Activated naive CD8-positive, alpha-beta T cell treated with anti-CD3 and anti-CD28 coated beads, Interleukin-2, amount 10 ng/mL, durations not matched to agents 7 days and 5 days (primary cell): ENCODE data around the gene HMCN1. TPM values are rescaled to one million over a fixed set of nuclear protein-coding genes. Genes with fewer than 3 reads are reported as not detected.

Source experiments
- ATAC-seq: fragments of 150-1000 bp; cut with Tn5 transposase; one replicate; pipeline ENCODE4 v1.10.0; 2021; ENCODE audit warnings: low read depth, moderate library complexity
- POLR2A ChIA-PET: fragments of 350-600 bp; sonication (Branson Sonifier 250); formaldehyde crosslinking; loops from one replicate; lab custom pipeline; 2021; ENCODE audit warnings: antibody characterized with exemption; lab: Charles Lee
- DNase-seq: peaks from one replicate; pipeline ENCODE4 v3.0.0; 2021
- H3K27ac Mint-ChIP-seq: one replicate; pipeline ENCODE4 v1.8.0; 2022; ENCODE audit warnings: mild to moderate bottlenecking, mixed read lengths
- H3K27me3 Mint-ChIP-seq: one replicate; pipeline ENCODE4 v1.8.0; 2022; ENCODE audit warnings: mild to moderate bottlenecking, moderate library complexity, mixed read lengths
- H3K36me3 Mint-ChIP-seq: one replicate; pipeline ENCODE4 v1.8.0; 2021; ENCODE audit warnings: mild to moderate bottlenecking, mixed read lengths
- H3K4me1 Mint-ChIP-seq: one replicate; pipeline ENCODE4 v1.8.0; 2021; ENCODE audit warnings: mixed read lengths
- H3K4me3 Mint-ChIP-seq: one replicate; pipeline ENCODE4 v1.8.0; 2022; ENCODE audit warnings: mild to moderate bottlenecking, moderate library complexity, mixed read lengths
- H3K9me3 Mint-ChIP-seq: one replicate; pipeline ENCODE4 v1.8.0; 2021; ENCODE audit warnings: mixed read lengths
- total RNA-seq, 2 experiments: library from RNA; stranded (reverse); gene quantifications; one replicate each; pipeline ENCODE4 v1.2.3, GENCODE V29; 2021

HMCN1 gene
- total RNA-seq, 2 experiments from 2014 or later: 0.34 to 0.55 TPM

- Mint-ChIP-seq H3K27ac (no peak overlapping the region), H3K4me3 (no peak overlapping the region), H3K36me3 (no peaks in the 10 kb centered on the region), H3K27me3 (peaks cover 3% of the 10 kb centered on the region), H3K4me1 (no peaks in the 10 kb centered on the region), H3K9me3 (no peaks in the 10 kb centered on the region)
- ATAC-seq: no peak
- POLR2A ChIA-PET: no interaction called here
- DNase-seq: no peak
These were observed 192.4 kb downstream of the HMCN1 start for GRCh38 chr1:185926588-185926987.

DNA sequence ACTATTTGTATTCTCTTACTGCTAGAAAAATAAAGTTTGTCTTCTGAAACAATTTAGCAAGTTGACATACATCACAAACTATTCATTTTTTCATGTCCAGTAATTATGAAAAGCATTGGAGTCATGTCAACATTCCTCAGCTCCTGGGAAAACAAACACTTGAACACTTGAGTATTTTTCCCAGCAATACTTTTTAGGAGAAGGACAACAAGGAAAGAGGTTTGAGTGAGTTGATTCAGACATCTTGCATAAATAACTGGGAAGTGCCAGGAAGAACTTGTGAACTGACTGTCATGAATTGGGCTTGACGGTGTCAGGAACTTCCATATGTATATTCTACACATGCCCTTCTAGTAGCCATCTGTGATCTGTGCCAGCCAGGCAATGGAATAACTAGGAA, 195.6 kb downstream of the HMCN1 start:
- H3K27ac Mint-ChIP-seq: no peak overlapping the region
- ATAC-seq (no peak), DNase-seq (no peak)
- H3K4me1 Mint-ChIP-seq: no peaks in the 10 kb centered on the region
- peaks cover 4% of the 10 kb centered on the region for H3K27me3 Mint-ChIP-seq
- POLR2A ChIA-PET: no interaction called here
- H3K9me3 Mint-ChIP-seq: no peaks in the 10 kb centered on the region
- no peak overlapping the region for H3K4me3 Mint-ChIP-seq
- no peaks in the 10 kb centered on the region for H3K36me3 Mint-ChIP-seq

DNA sequence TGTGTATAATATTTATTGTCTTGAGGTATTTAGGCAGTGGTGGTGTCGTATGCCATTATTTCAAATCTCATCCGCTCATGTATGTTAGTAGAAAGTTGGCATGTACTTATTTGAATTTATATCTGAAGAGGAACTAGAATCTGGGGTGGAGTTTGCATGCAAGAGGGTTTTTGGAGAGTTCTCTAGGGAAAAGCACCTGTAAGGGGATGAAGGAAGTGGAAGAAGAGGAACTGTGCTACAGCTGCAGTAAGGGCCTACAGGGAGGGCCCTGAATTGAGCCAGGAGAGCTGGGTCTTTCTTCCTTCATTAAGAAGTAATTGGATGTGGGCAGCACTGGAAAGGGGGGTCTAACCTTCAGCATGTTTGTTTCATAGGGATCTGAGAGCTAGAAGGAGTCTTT, 197.2 kb downstream of the HMCN1 start:
- H3K27ac Mint-ChIP-seq: no peak overlapping the region
- peaks cover 4% of the 10 kb centered on the region for H3K27me3 Mint-ChIP-seq
- H3K4me1 Mint-ChIP-seq: no peaks in the 10 kb centered on the region
- H3K36me3 Mint-ChIP-seq: no peaks in the 10 kb centered on the region
- POLR2A ChIA-PET: no interaction called here
- no peaks in the 10 kb centered on the region for H3K9me3 Mint-ChIP-seq
- H3K4me3 Mint-ChIP-seq: no peak overlapping the region
- DNase-seq: no peak
- ATAC-seq: no peak

GRCh38 chr1:185933580-185933979, 199.4 kb downstream of the HMCN1 start:
- POLR2A ChIA-PET: no interaction called here
- H3K9me3 Mint-ChIP-seq: no peaks in the 10 kb centered on the region
- peaks cover 4% of the 10 kb centered on the region for H3K27me3 Mint-ChIP-seq
- no peak for DNase-seq
- no peaks in the 10 kb centered on the region for H3K36me3 Mint-ChIP-seq
- no peaks in the 10 kb centered on the region for H3K4me1 Mint-ChIP-seq
- H3K4me3 Mint-ChIP-seq: no peak overlapping the region
- no peak for ATAC-seq
- no peak overlapping the region for H3K27ac Mint-ChIP-seq

DNA sequence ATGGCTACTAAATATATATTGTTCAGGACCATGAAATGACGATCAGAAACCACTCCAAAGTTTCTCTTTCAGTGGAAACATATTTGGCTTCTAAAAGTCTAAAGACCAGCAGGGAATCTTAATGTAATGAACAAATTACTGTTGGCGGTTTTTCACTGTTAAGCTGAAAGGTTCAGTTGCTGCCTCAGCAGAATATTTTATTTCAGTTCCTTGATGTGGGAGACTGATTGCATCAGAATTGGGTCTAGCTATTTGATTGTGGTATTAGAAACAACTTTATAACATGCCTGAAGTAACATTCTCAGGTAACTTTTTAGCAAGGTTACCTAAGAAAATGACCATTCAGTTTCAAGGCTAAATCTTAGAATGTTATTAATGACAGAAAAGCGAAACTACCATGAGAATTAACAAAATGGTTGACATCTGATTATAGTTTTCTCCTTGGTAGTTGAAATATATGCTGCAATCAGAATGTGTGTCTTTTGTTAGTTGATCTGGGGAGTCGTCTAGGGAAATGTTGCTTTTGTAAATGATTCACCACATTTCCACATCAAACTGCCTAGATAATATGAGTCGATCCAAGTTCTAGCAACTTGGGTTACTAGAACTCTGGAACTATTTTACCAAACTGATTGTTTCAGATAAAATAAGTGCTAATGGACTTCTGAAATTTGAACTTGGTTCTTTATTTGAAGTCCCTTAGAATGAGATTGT, 200.4 kb downstream of the HMCN1 start:
- H3K4me3 Mint-ChIP-seq: no peak overlapping the region
- DNase-seq: no peak

GRCh38 chr1:185935360-185935759, 201.2 kb downstream of the HMCN1 start:
- ATAC-seq (no peak), DNase-seq (no peak)
- Mint-ChIP-seq H3K36me3 (no peaks in the 10 kb centered on the region), H3K27ac (no peak overlapping the region), H3K27me3 (peaks cover 4% of the 10 kb centered on the region), H3K4me3 (no peak overlapping the region), H3K9me3 (no peaks in the 10 kb centered on the region), H3K4me1 (no peaks in the 10 kb centered on the region)
- POLR2A ChIA-PET: no interaction called here

More for the DNA sequence above, 200.4 kb downstream of the HMCN1 start:
- Mint-ChIP-seq H3K27me3 (peaks cover 4% of the 10 kb centered on the region), H3K9me3 (no peaks in the 10 kb centered on the region), H3K4me1 (no peaks in the 10 kb centered on the region), H3K27ac (no peak overlapping the region), H3K36me3 (no peaks in the 10 kb centered on the region)
- POLR2A ChIA-PET: no interaction called here
- ATAC-seq: no peak

DNA sequence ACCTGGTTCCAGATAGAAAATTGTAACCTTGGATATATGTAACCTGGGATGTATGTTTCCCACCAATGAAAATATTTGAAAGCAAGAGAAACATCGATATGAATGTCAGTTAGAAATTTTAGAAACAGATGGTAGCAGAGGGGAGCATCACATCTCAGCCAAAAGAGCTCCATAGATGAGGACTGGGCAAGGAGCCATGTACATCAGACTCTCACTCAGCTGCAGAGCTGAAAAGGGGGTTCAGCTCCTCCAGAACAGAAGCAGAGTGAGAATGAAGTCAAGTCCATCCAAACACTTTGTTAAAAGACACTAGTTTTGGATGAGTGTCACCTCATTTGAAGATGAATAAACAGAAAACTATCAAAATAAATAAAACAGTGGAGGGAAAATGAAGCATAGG, 202.4 kb downstream of the HMCN1 start:
- Mint-ChIP-seq H3K36me3 (no peaks in the 10 kb centered on the region), H3K27ac (no peak overlapping the region), H3K27me3 (peaks cover 2% of the 10 kb centered on the region), H3K9me3 (no peaks in the 10 kb centered on the region), H3K4me3 (no peak overlapping the region), H3K4me1 (no peaks in the 10 kb centered on the region)
- POLR2A ChIA-PET: no interaction called here
- no peak for DNase-seq
- ATAC-seq: no peak

DNA sequence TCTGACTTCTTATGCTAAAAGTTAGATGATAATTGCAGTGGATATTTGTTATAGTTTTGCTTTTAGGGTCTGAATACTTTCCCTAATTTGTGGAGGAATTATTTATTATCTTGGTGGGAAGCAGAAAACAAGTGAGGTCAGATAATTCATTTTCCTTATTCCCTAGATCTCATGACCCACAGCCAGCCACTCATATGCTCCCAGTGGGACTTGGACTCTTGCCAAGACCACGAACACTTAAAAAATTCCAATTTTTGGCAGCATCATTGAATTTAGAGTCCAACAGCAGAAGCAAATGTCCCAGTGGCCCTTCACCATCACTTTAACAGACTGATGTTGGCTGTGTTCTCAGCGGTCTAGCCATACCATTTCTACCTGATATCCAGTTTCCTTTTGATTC, 204.2 kb downstream of the HMCN1 start:
- DNase-seq (no peak), ATAC-seq (no peak)
- Mint-ChIP-seq H3K9me3 (no peaks in the 10 kb centered on the region), H3K27me3 (peaks cover 2% of the 10 kb centered on the region), H3K4me3 (no peak overlapping the region), H3K27ac (no peak overlapping the region), H3K36me3 (no peaks in the 10 kb centered on the region), H3K4me1 (no peaks in the 10 kb centered on the region)
- POLR2A ChIA-PET: no interaction called here

GRCh38 chr1:185939142-185939541, 205.0 kb downstream of the HMCN1 start:
- no peaks in the 10 kb centered on the region for H3K36me3 Mint-ChIP-seq
- H3K27ac Mint-ChIP-seq: no peak overlapping the region
- POLR2A ChIA-PET: no interaction called here
- no peaks in the 10 kb centered on the region for H3K9me3 Mint-ChIP-seq
- no peak overlapping the region for H3K4me3 Mint-ChIP-seq
- no peaks in the 10 kb centered on the region for H3K4me1 Mint-ChIP-seq
- DNase-seq (no peak), ATAC-seq (no peak)
- peaks cover 2% of the 10 kb centered on the region for H3K27me3 Mint-ChIP-seq

DNA sequence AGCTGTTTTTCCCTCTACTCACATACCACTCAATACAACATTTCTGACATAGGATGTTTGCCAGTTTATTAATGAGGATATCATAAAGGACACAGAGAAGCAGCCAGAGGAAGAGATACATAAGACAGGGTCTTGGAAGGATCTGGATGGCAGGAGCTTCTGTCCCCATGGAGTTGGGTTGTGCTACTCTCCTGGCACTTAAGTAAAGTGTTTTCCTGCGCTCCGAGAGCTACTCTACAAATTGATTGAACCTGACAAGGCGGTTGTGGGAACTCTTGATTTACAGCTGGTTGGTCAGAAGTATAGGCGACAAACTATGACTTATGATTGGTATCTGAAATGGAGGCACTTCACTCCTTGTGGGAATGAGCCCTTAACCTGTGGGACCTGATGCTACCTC, 208.8 kb downstream of the HMCN1 start:
- Mint-ChIP-seq H3K36me3 (no peaks in the 10 kb centered on the region), H3K27me3 (peaks cover 2% of the 10 kb centered on the region), H3K4me3 (no peak overlapping the region), H3K9me3 (no peaks in the 10 kb centered on the region), H3K27ac (no peak overlapping the region), H3K4me1 (no peaks in the 10 kb centered on the region)
- no peak for ATAC-seq
- POLR2A ChIA-PET: no interaction called here
- no peak for DNase-seq

DNA sequence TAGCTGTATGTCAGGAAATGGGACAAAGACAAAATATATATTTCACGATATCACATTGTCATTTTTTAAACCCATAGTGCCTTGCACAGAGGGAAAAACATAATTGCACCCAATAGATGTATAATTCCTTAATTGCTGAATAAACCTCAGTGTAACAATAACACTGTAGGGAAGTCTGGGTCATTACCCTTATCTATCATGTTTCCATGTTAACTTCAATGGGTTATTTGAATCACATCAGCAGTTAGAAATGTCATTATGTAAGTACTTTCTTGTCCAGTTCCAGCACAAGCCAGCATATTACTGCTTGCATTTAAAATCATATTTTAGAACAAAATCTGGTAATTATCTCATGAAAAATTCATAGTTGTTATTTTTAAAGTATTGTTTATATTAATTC, 222.7 kb downstream of the HMCN1 start:
- POLR2A ChIA-PET: no interaction called here
- H3K27me3 Mint-ChIP-seq: no peaks in the 10 kb centered on the region
- no peaks in the 10 kb centered on the region for H3K9me3 Mint-ChIP-seq
- no peaks in the 10 kb centered on the region for H3K4me1 Mint-ChIP-seq
- H3K27ac Mint-ChIP-seq: no peak overlapping the region
- no peak overlapping the region for H3K4me3 Mint-ChIP-seq
- ATAC-seq (no peak), DNase-seq (no peak)
- H3K36me3 Mint-ChIP-seq: no peaks in the 10 kb centered on the region

GRCh38 chr1:185957441-185958363, 223.5 kb downstream of the HMCN1 start:
- POLR2A ChIA-PET: no interaction called here

DNA sequence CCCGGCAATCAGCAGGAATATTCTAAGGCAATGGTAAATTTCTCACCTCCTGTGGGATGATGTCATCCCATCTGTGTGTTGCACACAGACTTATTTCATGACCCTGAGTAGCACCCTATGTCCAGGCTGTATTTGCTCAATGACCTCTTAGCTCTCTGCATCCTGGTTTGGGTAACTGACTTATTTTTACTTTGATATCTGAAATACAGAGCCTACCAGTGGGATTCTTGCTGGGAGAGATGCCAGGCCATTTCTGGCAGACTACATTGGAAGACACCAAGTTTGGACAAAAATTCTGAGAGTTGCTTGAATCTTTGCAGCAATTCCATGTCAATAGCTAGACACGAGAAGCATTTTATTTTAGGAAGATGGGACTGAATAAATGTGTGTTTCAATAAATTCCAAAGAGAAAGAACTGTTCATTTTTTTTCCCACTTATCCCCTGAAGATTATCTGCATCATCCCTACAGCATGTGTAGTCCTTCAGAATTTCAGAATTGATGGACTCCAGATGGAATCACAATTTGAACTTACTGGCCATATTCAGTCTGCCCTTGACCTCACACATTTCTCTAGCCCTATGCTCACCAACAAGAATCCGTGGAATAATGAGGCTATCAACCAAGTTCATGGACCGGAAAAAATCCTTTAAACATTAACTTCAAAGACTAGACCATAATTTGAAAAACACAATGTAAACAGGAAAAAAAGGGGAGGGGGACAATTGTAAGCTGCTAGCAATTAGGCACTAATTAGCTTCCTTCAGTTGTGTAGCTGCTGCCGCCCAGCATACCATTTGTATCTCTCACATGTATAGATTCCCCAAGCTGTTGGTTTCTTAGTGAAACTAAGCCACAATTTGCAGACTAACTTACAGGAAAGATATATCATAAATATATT, 226.5 kb downstream of the HMCN1 start:
- no peak overlapping the region for H3K27ac Mint-ChIP-seq
- no peaks in the 10 kb centered on the region for H3K27me3 Mint-ChIP-seq
- DNase-seq (no peak), ATAC-seq (no peak)
- H3K4me1 Mint-ChIP-seq: no peaks in the 10 kb centered on the region
- POLR2A ChIA-PET: no interaction called here
- no peaks in the 10 kb centered on the region for H3K36me3 Mint-ChIP-seq
- H3K4me3 Mint-ChIP-seq: no peak overlapping the region
- H3K9me3 Mint-ChIP-seq: no peaks in the 10 kb centered on the region

More at GRCh38 chr1:185957441-185958363, 223.5 kb downstream of the HMCN1 start:
- no peak overlapping the region for H3K27ac Mint-ChIP-seq
- H3K36me3 Mint-ChIP-seq: no peaks in the 10 kb centered on the region
- H3K27me3 Mint-ChIP-seq: no peaks in the 10 kb centered on the region
- DNase-seq (no peak), ATAC-seq (no peak)
- H3K4me3 Mint-ChIP-seq: no peak overlapping the region
- H3K9me3 Mint-ChIP-seq: no peaks in the 10 kb centered on the region
- H3K4me1 Mint-ChIP-seq: no peaks in the 10 kb centered on the region
